Naive thymus-derived CD8-positive, alpha-beta T cell (primary cell): ENCODE results near the gene KDM1A. TPM values are rescaled to one million over a fixed set of nuclear protein-coding genes. Genes with fewer than 3 reads are reported as not detected.
A peak's percentile ranks its signal among the peaks of the same experiment; 100 is the strongest.

Experiments
- ATAC-seq, 2 donors: fragments of 150-1000 bp; cut with Tn5 transposase in 1 of 2; sonication (Bioruptor Pico), chemical (Tn5 transposase) in 1 of 2; 1 replicate in 1 of 2; 2 replicates in 1 of 2; pipeline ENCODE4 v1.10.0; 2021; ENCODE audit warnings: mild to moderate bottlenecking in 2 of 2, moderate library complexity in 2 of 2
- POLR2A ChIA-PET: fragments of 350-600 bp; sonication (Branson Sonifier 250); formaldehyde crosslinking; loops from one replicate; lab custom pipeline; 2021; ENCODE audit warnings: antibody characterized with exemption; lab: Charles Lee
- DNase-seq, 10 donors: peaks; one replicate each; pipeline versions ENCODE4 v3.0.0 to v3.0.0-alpha.2; 2020 to 2022
- H3K27ac Mint-ChIP-seq, 10 donors: one replicate each; pipeline ENCODE4 v1.8.0; 2020 to 2022; ENCODE audit warnings: mild to moderate bottlenecking in 10 of 10, mixed read lengths in 10 of 10, moderate library complexity in 4 of 10, inconsistent platforms in 1 of 10
- H3K27me3 Mint-ChIP-seq, 5 donors: one replicate each; pipeline ENCODE4 v1.8.0; 2021 to 2022; ENCODE audit warnings: mixed read lengths in 5 of 5
- H3K36me3 Mint-ChIP-seq, 3 donors: one replicate each; pipeline ENCODE4 v1.8.0; 2020 to 2022; ENCODE audit warnings: mixed read lengths in 3 of 3, mild to moderate bottlenecking in 2 of 3, inconsistent platforms in 1 of 3
- H3K4me1 Mint-ChIP-seq, 4 donors: one replicate each; pipeline ENCODE4 v1.8.0; 2021 to 2022; ENCODE audit warnings: mixed read lengths in 4 of 4
- H3K4me3 Mint-ChIP-seq, 10 donors: one replicate each; pipeline ENCODE4 v1.8.0; 2020 to 2022; ENCODE audit warnings: mild to moderate bottlenecking in 10 of 10, mixed read lengths in 10 of 10, moderate library complexity in 6 of 10, inconsistent platforms in 1 of 10
- H3K9me3 Mint-ChIP-seq, 9 donors: one replicate each; pipeline ENCODE4 v1.8.0; 2020 to 2022; ENCODE audit warnings: mixed read lengths in 9 of 9, mild to moderate bottlenecking in 3 of 9, inconsistent platforms in 1 of 9, moderate library complexity in 1 of 9
- polyA plus RNA-seq, 3 donors: library from polyadenylated mRNA; unstranded; fragments of 300-500 nt; fragmentation: Illumina TruSeq; gene quantifications; one replicate each; pipeline ENCODE4 v1.2.3, GENCODE V29; 2021
- total RNA-seq, 8 experiments: library from RNA in 2 of 8; stranded (reverse) in 2 of 8; gene quantifications; one replicate each; pipeline ENCODE4 v1.2.3 and lab custom pipeline; 2021 to 2026

Gene KDM1A
- total and polyA plus RNA-seq, 5 experiments from 2014 or later, result 40.6 to 60.9 (median 59.0) TPM

GRCh38 chr1:23120383-23120782 is 101.1 kb downstream of the KDM1A start:
- H3K27ac Mint-ChIP-seq, result peak overlapping the region in 4 of 10 donors; percentile 34 to 87 (median 66)

GRCh38 chr1:23122023-23122748 is 102.9 kb downstream of the KDM1A start:
- ATAC-seq, result no peak
- no peaks in the 10 kb centered on the region for H3K27me3 Mint-ChIP-seq
- no peak overlapping the region for H3K27ac Mint-ChIP-seq
- H3K4me1 Mint-ChIP-seq, result peaks cover 15 to 58% (median 43%) of the 10 kb centered on the region in 4 donors
- no peak for DNase-seq
- H3K4me3 Mint-ChIP-seq, result peak overlapping the region in 1 of 10 donors; percentile 46
- no peaks in the 10 kb centered on the region for H3K9me3 Mint-ChIP-seq
- no peaks in the 10 kb centered on the region for H3K36me3 Mint-ChIP-seq
- POLR2A ChIA-PET, result no interaction called here

More at GRCh38 chr1:23120383-23120782, 101.1 kb downstream of the KDM1A start:
- ATAC-seq, result no peak
- Mint-ChIP-seq H3K4me3 (peak overlapping the region in 2 of 10 donors; percentile 16 to 52), H3K27me3 (no peaks in the 10 kb centered on the region), H3K4me1 (peaks cover 19 to 75% (median 45%) of the 10 kb centered on the region in 4 donors), H3K9me3 (no peaks in the 10 kb centered on the region), H3K36me3 (no peaks in the 10 kb centered on the region)
- POLR2A ChIA-PET, result interaction anchor here (1.1 to 1.5 kb wide), 2 partner anchors 10 to 30 kb away, joined by 3 read pairs; no protein-coding TSS in a partner anchor
- DNase-seq, result no peak

GRCh38 chr1:23122796-23123195 is 103.5 kb downstream of the KDM1A start:
- Mint-ChIP-seq H3K9me3 (no peaks in the 10 kb centered on the region), H3K27ac (no peak overlapping the region), H3K4me1 (peaks cover 15 to 54% (median 39%) of the 10 kb centered on the region in 4 donors), H3K27me3 (no peaks in the 10 kb centered on the region), H3K36me3 (no peaks in the 10 kb centered on the region), H3K4me3 (no peak overlapping the region)
- ATAC-seq (no peak), DNase-seq (no peak)
- POLR2A ChIA-PET, result no interaction called here

- peaks cover 15 to 51% (median 36%) of the 10 kb centered on the region in 4 donors for H3K4me1 Mint-ChIP-seq
- no peak for DNase-seq
- H3K27ac Mint-ChIP-seq, result no peak overlapping the region
- no peaks in the 10 kb centered on the region for H3K36me3 Mint-ChIP-seq
- no peaks in the 10 kb centered on the region for H3K27me3 Mint-ChIP-seq
- H3K4me3 Mint-ChIP-seq, result no peak overlapping the region
- POLR2A ChIA-PET, result no interaction called here
- H3K9me3 Mint-ChIP-seq, result no peaks in the 10 kb centered on the region
- no peak for ATAC-seq
Observed at GRCh38 chr1:23123528-23123927, 104.3 kb downstream of the KDM1A start.

GRCh38 chr1:23124259-23125026 is 105.2 kb downstream of the KDM1A start:
- POLR2A ChIA-PET, result no interaction called here
- H3K4me1 Mint-ChIP-seq, result peaks cover 8 to 42% (median 27%) of the 10 kb centered on the region in 4 donors
- no peak overlapping the region for H3K27ac Mint-ChIP-seq
- H3K4me3 Mint-ChIP-seq, result no peak overlapping the region
- ATAC-seq (no peak), DNase-seq (no peak)
- H3K36me3 Mint-ChIP-seq, result no peaks in the 10 kb centered on the region
- H3K27me3 Mint-ChIP-seq, result no peaks in the 10 kb centered on the region
- H3K9me3 Mint-ChIP-seq, result no peaks in the 10 kb centered on the region

GRCh38 chr1:23125489-23125888 is 106.2 kb downstream of the KDM1A start:
- POLR2A ChIA-PET, result no interaction called here
- Mint-ChIP-seq H3K36me3 (no peaks in the 10 kb centered on the region), H3K27ac (peak overlapping the region in 1 of 10 donors; percentile 0), H3K27me3 (no peaks in the 10 kb centered on the region), H3K9me3 (no peaks in the 10 kb centered on the region), H3K4me1 (peaks cover 5 to 34% (median 20%) of the 10 kb centered on the region in 4 donors), H3K4me3 (no peak overlapping the region)
- ATAC-seq, result no peak
- DNase-seq, result no peak

- Mint-ChIP-seq H3K4me3 (no peak overlapping the region), H3K27me3 (no peaks in the 10 kb centered on the region), H3K36me3 (no peaks in the 10 kb centered on the region), H3K4me1 (peaks cover 4 to 27% (median 22%) of the 10 kb centered on the region in 4 donors), H3K27ac (peak overlapping the region in 1 of 10 donors; percentile 32), H3K9me3 (no peaks in the 10 kb centered on the region)
- no peak for DNase-seq
- ATAC-seq, result no peak
- POLR2A ChIA-PET, result no interaction called here
Observed at GRCh38 chr1:23126200-23126599, 106.9 kb downstream of the KDM1A start.

GRCh38 chr1:23126801-23127200 is 107.5 kb downstream of the KDM1A start:
- no peaks in the 10 kb centered on the region for H3K36me3 Mint-ChIP-seq
- H3K4me1 Mint-ChIP-seq, result peaks cover 6 to 27% (median 24%) of the 10 kb centered on the region in 4 donors
- peak overlapping the region in 1 of 10 donors; percentile 34 for H3K27ac Mint-ChIP-seq
- ATAC-seq (no peak), DNase-seq (no peak)
- POLR2A ChIA-PET, result interaction anchor here (0.6 kb wide), 1 partner anchor 61 kb away, joined by 4 read pairs; no protein-coding TSS in a partner anchor
- H3K9me3 Mint-ChIP-seq, result no peaks in the 10 kb centered on the region
- H3K4me3 Mint-ChIP-seq, result no peak overlapping the region
- H3K27me3 Mint-ChIP-seq, result no peaks in the 10 kb centered on the region

GRCh38 chr1:23129846-23130245 is 110.6 kb downstream of the KDM1A start:
- Mint-ChIP-seq H3K27me3 (no peaks in the 10 kb centered on the region), H3K4me3 (no peak overlapping the region), H3K27ac (no peak overlapping the region), H3K9me3 (no peaks in the 10 kb centered on the region), H3K4me1 (peaks cover 5 to 10% (median 6%) of the 10 kb centered on the region in 4 donors), H3K36me3 (no peaks in the 10 kb centered on the region)
- POLR2A ChIA-PET, result no interaction called here
- DNase-seq (no peak), ATAC-seq (no peak)

GRCh38 chr1:23132033-23132432 is 112.8 kb downstream of the KDM1A start:
- peaks cover 0 to 2% (median 2%) of the 10 kb centered on the region in 3 donors for H3K36me3 Mint-ChIP-seq
- no peak overlapping the region for H3K27ac Mint-ChIP-seq
- POLR2A ChIA-PET, result interaction anchor here (0.9 kb wide), 1 partner anchor 13 kb away, joined by 3 read pairs; no protein-coding TSS in a partner anchor
- H3K9me3 Mint-ChIP-seq, result no peaks in the 10 kb centered on the region
- DNase-seq (no peak), ATAC-seq (no peak)
- H3K4me3 Mint-ChIP-seq, result no peak overlapping the region
- H3K4me1 Mint-ChIP-seq, result peaks cover 1 to 8% (median 6%) of the 10 kb centered on the region in 4 donors
- no peaks in the 10 kb centered on the region for H3K27me3 Mint-ChIP-seq
